Stimulated activated CD4-positive, alpha-beta T cell treated with anti-CD3 and anti-CD28 coated beads, Interleukin-4, amount 100 ng/mL, for 4 hours (primary cell): ENCODE results near the gene KCNJ13.
A peak's percentile ranks its signal among the peaks of the same experiment; 100 is the strongest.
"Not testable (repeated sequence)": the region's sequence is repeated elsewhere in the genome, so short reads cannot be mapped to it uniquely, and the experiment has no call there.

Source experiments
- DNase-seq, 2 experiments: peaks; one replicate each; pipeline ENCODE4 v3.0.0-alpha.2; 2020

Gene KCNJ13

GRCh38 chr2:232761301-232761907, 15.0 kb downstream of the KCNJ13 start:
- DNase-seq: peak in 1 of 2 experiments; percentile 31

DNA sequence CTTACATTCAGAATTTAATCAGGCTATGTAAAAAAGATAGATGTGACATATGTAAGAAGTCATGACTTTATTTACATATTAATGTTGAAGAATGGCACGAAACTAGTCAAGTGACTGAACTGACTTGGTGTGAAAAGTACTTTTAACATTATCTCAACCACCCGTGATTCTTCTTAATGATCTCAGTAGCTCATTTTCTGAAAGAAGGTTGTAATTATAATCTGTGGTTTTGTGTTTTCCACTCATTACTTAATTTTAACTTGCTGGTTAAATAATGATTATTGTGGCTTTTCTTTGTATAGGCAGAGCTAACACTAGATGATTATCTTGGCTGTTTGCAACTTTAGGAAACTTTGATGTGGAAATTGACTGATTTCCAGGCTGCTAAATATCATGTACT, 18.5 kb downstream of the KCNJ13 start:
- no peak for DNase-seq

DNA sequence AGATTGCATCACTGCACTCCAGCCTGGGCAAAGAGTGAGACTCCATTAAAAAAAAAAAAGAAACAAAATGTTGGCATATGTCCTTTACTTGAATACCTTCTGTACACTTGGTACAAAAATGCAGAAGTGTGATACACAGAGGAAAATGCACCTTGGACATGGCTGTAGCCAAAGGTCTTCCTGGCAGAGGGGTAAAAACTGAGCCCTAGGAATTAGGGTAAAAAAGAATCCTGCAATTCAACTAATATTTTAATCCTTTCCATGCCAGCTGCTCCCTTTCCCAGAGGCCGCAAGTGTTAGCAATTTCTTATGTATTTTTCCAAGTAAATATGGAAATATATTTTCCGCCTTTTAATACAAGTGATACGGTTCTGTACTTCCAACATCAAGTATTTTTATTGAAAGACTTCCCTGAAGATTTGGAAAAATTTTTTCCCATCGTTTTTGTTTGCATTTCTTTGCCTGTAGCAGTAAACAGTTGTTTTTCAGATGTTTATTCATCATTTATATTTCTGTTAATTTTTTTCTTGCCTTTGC, 26.2 kb downstream of the KCNJ13 start:
- DNase-seq: no peak

GRCh38 chr2:232749331-232749730, 27.0 kb downstream of the KCNJ13 start:
- DNase-seq: no peak

DNA sequence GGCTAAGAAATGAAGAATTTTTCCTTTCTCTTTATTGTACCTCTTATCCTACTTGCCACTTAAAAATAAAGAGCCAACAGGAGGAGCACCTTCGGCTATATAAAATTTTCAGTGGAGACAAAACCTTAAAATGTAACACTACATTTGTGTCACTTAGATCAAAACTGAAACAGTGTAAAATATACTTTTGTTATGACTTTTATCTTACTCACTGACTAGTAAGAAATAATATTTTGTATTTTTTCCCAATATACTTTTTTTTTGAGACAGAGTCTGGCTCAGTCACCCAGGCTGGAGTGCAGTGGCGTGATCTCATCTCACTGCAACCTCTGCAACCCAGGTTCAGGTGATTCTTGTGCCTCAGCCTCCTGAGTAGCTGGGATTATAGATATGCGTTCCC, 28.3 kb downstream of the KCNJ13 start:
- no peak for DNase-seq

- DNase-seq: no peak
These were observed 31.4 kb downstream of the KCNJ13 start for GRCh38 chr2:232744963-232745362.

GRCh38 chr2:232741972-232742371, 34.4 kb downstream of the KCNJ13 start:
- no peak for DNase-seq

GRCh38 chr2:232741294-232741693, 35.1 kb downstream of the KCNJ13 start:
- DNase-seq: no peak

DNA sequence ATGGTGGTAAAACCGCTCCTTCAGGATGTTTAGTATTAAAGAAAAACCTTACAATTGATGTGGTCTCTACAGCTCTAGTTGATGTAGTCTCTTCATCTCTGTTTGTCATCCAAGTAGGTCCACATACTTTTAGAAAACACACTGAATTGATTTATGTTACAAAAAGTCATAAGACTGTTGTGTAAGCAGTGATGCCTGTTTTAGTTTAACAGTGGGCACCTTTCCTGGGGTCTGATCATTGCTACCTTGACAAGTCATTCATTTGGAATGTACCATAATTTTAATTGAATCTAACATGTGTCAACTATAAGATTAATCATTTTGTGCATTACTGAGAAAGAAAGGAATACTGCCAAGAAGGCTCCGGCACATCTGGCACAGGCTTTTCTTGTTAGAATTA, 44.9 kb downstream of the KCNJ13 start:
- DNase-seq: no peak

- DNase-seq: no peak
These were observed 47.6 kb downstream of the KCNJ13 start for GRCh38 chr2:232728785-232729184.

GRCh38 chr2:232723027-232723426, 53.3 kb downstream of the KCNJ13 start:
- DNase-seq: no peak

DNA sequence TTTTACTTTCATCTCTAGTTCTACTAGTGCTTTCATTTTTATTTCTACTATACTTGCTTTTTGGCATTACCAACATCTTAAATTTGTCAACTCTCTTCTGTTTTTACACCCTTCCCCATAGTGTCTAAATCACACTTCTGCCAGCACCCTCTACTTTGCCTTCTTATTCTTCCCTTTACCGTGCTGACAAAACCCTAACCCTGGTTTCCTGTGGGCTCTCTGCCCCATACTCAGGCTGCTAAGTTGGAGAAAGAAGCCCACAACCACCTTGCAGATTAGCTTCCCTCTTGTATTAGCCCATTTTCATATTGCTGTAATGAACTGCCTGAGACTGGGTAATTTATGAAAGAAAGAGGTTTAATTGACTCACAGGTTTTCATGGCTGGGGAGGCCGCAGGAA, 54.5 kb downstream of the KCNJ13 start:
- no peak for DNase-seq

DNA sequence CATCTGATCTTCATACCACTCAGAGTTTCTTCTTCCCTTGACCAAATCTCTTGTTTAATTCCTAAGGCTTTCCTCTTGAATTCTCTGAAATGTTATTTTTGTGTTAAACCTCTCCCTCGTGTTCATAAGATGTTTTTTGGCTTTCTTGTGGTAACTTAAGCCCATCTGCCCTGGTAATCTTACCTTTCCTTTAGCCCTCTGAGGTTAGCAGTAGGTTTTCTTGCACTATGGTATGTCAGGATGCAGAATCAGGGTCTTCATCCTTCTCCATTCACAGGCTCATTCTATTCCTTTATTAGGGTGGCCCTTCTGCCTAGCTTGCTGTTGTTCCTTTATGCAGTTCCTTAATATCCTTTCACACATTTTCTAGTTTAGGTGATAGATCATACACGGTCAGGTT, 55.1 kb downstream of the KCNJ13 start:
- no peak for DNase-seq

DNA sequence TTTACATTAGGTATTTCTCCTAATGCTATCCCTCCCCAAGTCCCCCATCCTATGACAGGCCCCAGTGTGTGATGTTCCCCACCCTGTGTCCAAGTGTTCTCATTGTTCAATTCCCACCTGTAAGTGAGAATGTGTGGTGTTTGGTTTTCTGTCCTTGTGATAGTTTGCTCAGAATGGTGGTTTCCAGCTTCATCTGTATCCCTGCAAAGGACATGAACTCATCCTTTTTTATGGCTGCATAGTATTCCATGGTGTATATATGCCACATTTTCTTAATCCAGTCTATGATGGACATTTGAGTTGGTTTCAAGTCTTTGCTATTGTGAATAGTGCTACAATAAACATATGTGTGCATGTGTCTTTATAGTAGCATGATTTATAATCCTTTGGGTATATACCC, 56.3 kb downstream of the KCNJ13 start:
- not testable (repeated sequence) for DNase-seq
